GM23248 (cell line): ENCODE results near the gene SH3GL3.

ENCODE experiments used
- EZH2 ChIP-seq: fragments of 200-600 bp; sonication (generic); IDR thresholded peaks from 2 replicates; pipeline ENCODE4 v1.6.1; 2018; ENCODE audit warnings: antibody characterized with exemption, mild to moderate bottlenecking; ENCODE audit not compliant: insufficient read depth, poor library complexity, severe bottlenecking
- EZH2phosphoT487 ChIP-seq: fragments of 200-600 bp; sonication (generic); IDR thresholded peaks from 2 replicates; pipeline ENCODE4 v1.6.1; 2018; ENCODE audit warnings: antibody characterized with exemption, moderate library complexity, mild to moderate bottlenecking, low read depth; ENCODE audit not compliant: insufficient read depth

GRCh38 chr15:83435782-83436181 is 11.4 kb upstream of the SH3GL3 start:
- TF ChIP-seq EZH2 (no peak), EZH2phosphoT487 (no peak)
